Large intestine (tissue), 3 donors: ENCODE results near the gene PADI2. TPM values are rescaled to one million over a fixed set of nuclear protein-coding genes. Genes with fewer than 3 reads are reported as not detected.

Experiments used
- DNase-seq, 2 donors: peaks; one replicate each; pipeline versions ENCODE4 v3.0.0 to v3.0.0-alpha.2; 2013
- H3K27ac ChIP-seq: one replicate; pipeline ENCODE4 v1.5.1; 2013; ENCODE audit warnings: low read length
- H3K27me3 ChIP-seq: 2 replicates; pipeline ENCODE4 v1.6.1; 2013; ENCODE audit warnings: low read length; ENCODE audit not compliant: control insufficient read depth, insufficient read depth
- H3K36me3 ChIP-seq: 2 replicates; pipeline ENCODE4 v1.6.1; 2013; ENCODE audit warnings: low read length; ENCODE audit not compliant: control insufficient read depth, insufficient read depth
- H3K4me1 ChIP-seq: one replicate; pipeline ENCODE4 v1.6.1; 2013; ENCODE audit warnings: low read length; ENCODE audit not compliant: control insufficient read depth, insufficient read depth
- H3K4me3 ChIP-seq: one replicate; pipeline ENCODE4 v1.5.1; 2013; ENCODE audit warnings: low read length
- H3K9me3 ChIP-seq: one replicate; pipeline ENCODE4 v1.6.1; 2013; ENCODE audit warnings: mild to moderate bottlenecking, low read depth, low read length, moderate library complexity; ENCODE audit not compliant: control insufficient read depth
- WGBS: methylation state at CpG from one replicate; pipeline ENCODE4 v1.1.5; 2013; ENCODE audit warnings: low lambda C conversion rate; ENCODE audit not compliant: insufficient coverage; 5-methylcytosine and 5-hydroxymethylcytosine counted together
- polyA plus RNA-seq: library from polyadenylated mRNA; unstranded; fragments of 120-200 nt; gene quantifications from one replicate; pipeline ENCODE4 v1.2.1, GENCODE V29; 2013

Gene PADI2
- polyA plus RNA-seq, 1 donor = 19.3 TPM

DNA sequence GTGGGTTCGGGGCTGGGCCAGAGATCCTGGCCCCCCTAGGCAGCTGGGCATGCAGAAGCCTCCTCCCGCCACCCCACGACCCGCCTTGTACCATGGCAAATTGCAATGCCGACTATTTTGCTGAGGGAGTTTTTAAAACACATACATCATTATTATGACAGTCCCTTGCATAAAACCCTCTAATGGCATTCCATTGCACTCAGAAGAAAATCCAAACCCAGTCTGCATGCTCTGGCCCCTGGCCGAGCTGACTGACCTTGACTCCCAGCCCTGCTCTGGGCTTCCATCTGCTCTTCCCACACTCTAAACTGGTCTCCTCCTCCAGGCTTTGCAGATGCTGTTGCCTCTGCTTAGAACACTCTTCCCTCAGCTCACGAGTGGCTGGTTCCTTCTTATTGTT is 28.0 kb downstream of the PADI2 start:
- no peak overlapping the region for H3K27ac ChIP-seq
- no CpG with 5 or more reads among the region's 7 CpGs for WGBS
- H3K27me3 ChIP-seq = no peaks in the 10 kb centered on the region
- no peaks in the 10 kb centered on the region for H3K4me1 ChIP-seq
- DNase-seq = no peak
- peaks cover 46% of the 10 kb centered on the region for H3K36me3 ChIP-seq
- H3K9me3 ChIP-seq = no peaks in the 10 kb centered on the region
- no peak overlapping the region for H3K4me3 ChIP-seq

DNA sequence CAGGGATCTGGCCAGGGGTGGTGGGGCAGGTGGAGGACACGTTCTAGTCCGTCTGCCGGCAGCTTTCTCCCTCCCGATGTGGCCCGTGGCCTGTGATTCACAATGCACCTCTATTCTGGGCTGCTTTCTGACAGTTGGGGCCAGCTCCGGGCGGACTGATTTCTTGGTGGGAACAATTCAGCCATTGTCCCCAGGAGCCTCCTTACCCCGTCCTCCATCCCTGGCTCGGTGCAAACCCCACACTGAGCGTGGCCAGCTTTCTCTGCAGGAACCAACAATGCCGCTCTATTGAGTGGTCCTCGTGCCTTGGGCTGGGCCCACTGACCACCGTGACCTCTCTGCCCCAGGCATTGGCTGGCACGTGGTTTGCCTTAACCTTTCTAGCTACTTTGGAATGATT is 29.7 kb downstream of the PADI2 start:
- no peaks in the 10 kb centered on the region for H3K9me3 ChIP-seq
- H3K4me1 ChIP-seq = no peaks in the 10 kb centered on the region
- WGBS = no CpG with 5 or more reads among the region's 14 CpGs
- H3K4me3 ChIP-seq = no peak overlapping the region
- no peak for DNase-seq
- no peaks in the 10 kb centered on the region for H3K27me3 ChIP-seq
- H3K27ac ChIP-seq = no peak overlapping the region
- H3K36me3 ChIP-seq = peaks cover 36% of the 10 kb centered on the region

DNA sequence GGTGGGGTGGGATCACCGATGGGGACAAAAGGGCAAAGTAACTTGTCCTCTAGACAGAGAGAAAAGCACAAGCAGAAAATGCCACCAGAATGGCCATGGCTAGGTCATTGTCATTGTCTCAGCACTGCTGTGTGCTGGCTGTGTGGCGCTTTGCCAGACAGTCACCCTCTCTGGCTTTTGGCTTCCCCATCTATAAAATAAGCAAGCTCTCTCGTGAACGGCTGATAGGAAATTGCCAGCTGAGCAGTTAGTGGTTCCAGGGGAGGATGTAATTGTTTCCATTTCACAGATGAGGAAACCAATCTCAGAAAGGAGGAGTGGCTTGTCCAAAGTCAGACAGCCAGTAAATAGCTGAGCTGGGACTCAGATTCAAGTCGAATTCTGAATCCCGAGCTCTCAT is 32.5 kb downstream of the PADI2 start:
- H3K36me3 ChIP-seq = peaks cover 26% of the 10 kb centered on the region
- no peaks in the 10 kb centered on the region for H3K9me3 ChIP-seq
- no peak overlapping the region for H3K27ac ChIP-seq
- H3K4me1 ChIP-seq = no peaks in the 10 kb centered on the region
- no peak overlapping the region for H3K4me3 ChIP-seq
- no peak for DNase-seq
- no CpG with 5 or more reads among the region's 6 CpGs for WGBS
- H3K27me3 ChIP-seq = no peaks in the 10 kb centered on the region

DNA sequence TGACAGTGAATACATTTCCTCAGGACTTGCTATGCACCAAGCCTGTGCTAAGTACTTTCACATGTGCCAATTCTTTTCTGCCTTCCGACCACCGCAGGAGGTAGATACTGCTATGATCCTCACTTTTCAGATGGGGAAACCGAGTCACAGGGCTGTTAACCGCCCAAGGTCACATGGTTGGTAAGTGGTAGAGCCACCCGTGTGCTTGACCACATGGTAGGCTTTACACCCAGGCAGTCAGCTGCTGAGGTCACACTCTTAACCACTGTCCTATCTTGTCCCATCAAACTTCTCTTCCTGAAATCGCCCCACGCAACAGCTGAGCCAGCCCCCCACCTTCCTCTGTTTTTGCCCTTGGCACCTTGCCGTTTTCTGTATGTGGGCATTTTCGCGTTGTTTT is 34.5 kb downstream of the PADI2 start:
- no peak overlapping the region for H3K4me3 ChIP-seq
- peaks cover 25% of the 10 kb centered on the region for H3K36me3 ChIP-seq
- 92% methylated on average over 2 of the region's 10 CpGs for WGBS
- DNase-seq = no peak
- no peaks in the 10 kb centered on the region for H3K9me3 ChIP-seq
- H3K27me3 ChIP-seq = no peaks in the 10 kb centered on the region
- H3K27ac ChIP-seq = no peak overlapping the region
- H3K4me1 ChIP-seq = no peaks in the 10 kb centered on the region

GRCh38 chr1:17082761-17083160 is 36.5 kb downstream of the PADI2 start:
- Histone ChIP-seq H3K4me1 (no peaks in the 10 kb centered on the region), H3K9me3 (no peaks in the 10 kb centered on the region), H3K27me3 (no peaks in the 10 kb centered on the region), H3K27ac (no peak overlapping the region), H3K4me3 (no peak overlapping the region), H3K36me3 (peaks cover 26% of the 10 kb centered on the region)
- no peak for DNase-seq
- no CpG with 5 or more reads among the region's 3 CpGs for WGBS

DNA sequence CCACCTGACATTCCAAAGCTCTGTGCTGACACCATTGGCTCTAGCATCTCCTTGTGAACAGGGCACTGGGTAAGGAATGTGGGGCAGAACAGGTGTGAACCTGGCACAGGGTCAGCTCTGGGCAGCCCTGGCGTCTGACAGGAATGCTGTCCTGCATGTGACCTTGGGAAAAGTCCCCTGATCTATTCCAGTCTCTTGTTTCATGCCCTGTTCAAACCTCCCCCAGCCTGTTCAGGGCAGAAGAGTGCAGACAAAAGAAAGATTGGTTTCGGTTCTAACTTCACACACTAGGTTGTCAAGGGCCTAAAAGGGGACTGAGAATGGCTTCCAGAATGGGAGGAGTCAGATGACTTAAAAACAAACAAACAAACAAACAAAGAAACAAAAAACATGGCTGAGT is 37.8 kb downstream of the PADI2 start:
- Histone ChIP-seq H3K4me1 (no peaks in the 10 kb centered on the region), H3K36me3 (peaks cover 35% of the 10 kb centered on the region), H3K27ac (no peak overlapping the region), H3K4me3 (no peak overlapping the region), H3K27me3 (no peaks in the 10 kb centered on the region), H3K9me3 (no peaks in the 10 kb centered on the region)
- 100% methylated on average over 1 of the region's 2 CpGs for whole genome bisulfite sequencing
- DNase-seq = no peak

- Histone ChIP-seq H3K27me3 (no peaks in the 10 kb centered on the region), H3K36me3 (peaks cover 34% of the 10 kb centered on the region), H3K4me3 (no peak overlapping the region), H3K27ac (no peak overlapping the region), H3K4me1 (no peaks in the 10 kb centered on the region), H3K9me3 (no peaks in the 10 kb centered on the region)
- WGBS = no CpG with 5 or more reads among the region's 4 CpGs
- DNase-seq = no peak
Measured at GRCh38 chr1:17080880-17081279, 38.4 kb downstream of the PADI2 start.

DNA sequence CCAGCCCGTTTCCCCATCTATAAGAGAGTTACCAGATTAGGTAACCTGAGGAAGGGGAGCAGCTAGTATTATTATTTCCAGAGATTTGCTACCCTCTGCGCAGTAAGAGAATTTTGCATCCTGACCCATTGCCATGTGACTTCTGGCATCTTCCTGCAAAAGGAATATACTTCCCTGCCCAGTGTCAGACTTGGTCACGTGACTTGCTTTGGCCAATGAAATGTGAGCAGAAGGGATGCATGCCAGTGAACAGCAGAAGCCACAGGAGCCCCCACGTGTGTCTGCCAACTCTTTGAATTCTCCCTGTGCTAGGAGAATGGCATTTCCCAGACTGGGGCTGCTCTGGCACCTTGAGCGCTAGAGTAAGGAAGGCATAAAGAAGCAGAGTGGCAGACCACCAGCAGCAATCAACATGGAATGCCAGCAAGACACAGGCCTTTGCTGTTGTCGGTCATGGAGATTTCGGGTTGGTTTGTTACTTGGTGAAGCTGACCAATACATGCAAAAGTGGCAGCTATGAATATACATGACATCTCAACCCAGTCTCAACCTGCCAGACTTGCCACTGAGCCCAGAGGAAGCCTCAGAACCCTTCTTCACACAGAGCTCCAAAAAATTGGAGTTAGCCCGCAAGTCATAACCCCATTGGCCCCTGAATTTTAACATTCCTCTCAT is 39.0 kb downstream of the PADI2 start:
- Histone ChIP-seq H3K4me1 (no peaks in the 10 kb centered on the region), H3K4me3 (no peak overlapping the region), H3K27me3 (no peaks in the 10 kb centered on the region), H3K36me3 (peaks cover 36% of the 10 kb centered on the region), H3K9me3 (no peaks in the 10 kb centered on the region), H3K27ac (no peak overlapping the region)
- DNase-seq = no peak
- no CpG with 5 or more reads among the region's 8 CpGs for WGBS

- no CpG with 5 or more reads among the region's 16 CpGs for WGBS
- Histone ChIP-seq H3K36me3 (peaks cover 44% of the 10 kb centered on the region), H3K4me1 (no peaks in the 10 kb centered on the region), H3K27me3 (no peaks in the 10 kb centered on the region), H3K4me3 (no peak overlapping the region), H3K9me3 (no peaks in the 10 kb centered on the region), H3K27ac (no peak overlapping the region)
- no peak for DNase-seq
Measured at GRCh38 chr1:17078991-17079868, 40.0 kb downstream of the PADI2 start.

GRCh38 chr1:17075470-17076255 is 43.6 kb downstream of the PADI2 start:
- H3K4me3 ChIP-seq = no peak overlapping the region
- no peak overlapping the region for H3K27ac ChIP-seq
- H3K36me3 ChIP-seq = peaks cover 50% of the 10 kb centered on the region
- H3K4me1 ChIP-seq = no peaks in the 10 kb centered on the region
- H3K9me3 ChIP-seq = no peaks in the 10 kb centered on the region
- H3K27me3 ChIP-seq = no peaks in the 10 kb centered on the region
- no peak for DNase-seq
- WGBS = no CpG with 5 or more reads among the region's 17 CpGs
